Ovary (tissue), 3 donors: ENCODE measurements around the gene FAM53B.

Source experiments
- CTCF ChIP-seq, 3 donors: fragments of 450-650 bp in 2 of 3; fragments of 200-600 bp in 1 of 3; IDR thresholded peaks; one replicate each; pipeline versions ENCODE4 v1.5.1 to v1.8.0; 2016 to 2022; ENCODE audit warnings: antibody characterized with exemption in 3 of 3, mild to moderate bottlenecking in 1 of 3
- EP300 ChIP-seq: sonication (generic); formaldehyde crosslinking; IDR thresholded peaks from one replicate; pipeline ENCODE4 v1.6.1; 2017; ENCODE audit warnings: antibody characterized with exemption
- POLR2A ChIP-seq: fragments of 450-650 bp; IDR thresholded peaks from one replicate; pipeline ENCODE4 v1.6.1; 2017; ENCODE audit warnings: antibody characterized with exemption, mild to moderate bottlenecking, moderate library complexity
- donor health status: DM: no; HTN: no; CAD: no.

GRCh38 chr10:124627866-124628675 lies 116.1 kb downstream of the FAM53B start:
- no peak for TF ChIP-seq CTCF (IDR thresholded peaks at IDR 0.05)
- TF ChIP-seq EP300 = no peak
- TF ChIP-seq POLR2A = no peak
